Uterus (tissue), 2 donors: ENCODE data around the gene KLHDC10.

ENCODE experiments used
- POLR2A ChIP-seq, 2 donors: fragments of 450-650 bp; IDR thresholded peaks; one replicate each; pipeline ENCODE4 v1.6.1; 2016; ENCODE audit warnings: antibody characterized with exemption in 2 of 2, mild to moderate bottlenecking in 1 of 2, moderate library complexity in 1 of 2
- TF ChIP-seq, protein P1 (sequence below), 4 experiments: fragments of 200-600 bp in 2 of 4; fragments of 450-650 bp in 2 of 4; sonication (generic) in 2 of 4; IDR thresholded peaks; one replicate each; pipeline ENCODE4 v1.5.1; 2016 to 2019; ENCODE audit warnings: antibody characterized with exemption in 4 of 4, mild to moderate bottlenecking in 2 of 4, moderate library complexity in 1 of 4

DNA sequence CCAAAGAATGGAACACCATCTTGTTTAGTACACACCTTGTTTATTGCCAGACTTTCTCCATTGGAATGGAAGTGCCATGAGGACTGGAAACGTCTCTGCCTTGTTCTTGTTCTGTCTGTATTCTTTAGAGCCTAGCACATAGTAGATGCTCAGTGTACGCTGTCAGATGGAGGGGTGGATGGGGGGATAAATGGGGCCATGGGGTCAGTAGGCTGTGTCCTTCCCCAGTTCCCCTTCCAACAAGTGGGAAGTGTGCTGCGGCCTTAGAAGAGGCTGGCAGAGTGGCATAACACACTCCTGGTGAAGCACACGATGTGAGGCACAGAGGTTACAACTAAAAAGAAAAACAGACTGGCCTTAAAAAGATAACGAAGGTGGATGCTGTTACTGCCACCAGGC lies 73.0 kb downstream of the KLHDC10 start:
- no peak for TF ChIP-seq POLR2A (IDR thresholded peaks at IDR 0.05)
- TF ChIP-seq, protein P1, sequence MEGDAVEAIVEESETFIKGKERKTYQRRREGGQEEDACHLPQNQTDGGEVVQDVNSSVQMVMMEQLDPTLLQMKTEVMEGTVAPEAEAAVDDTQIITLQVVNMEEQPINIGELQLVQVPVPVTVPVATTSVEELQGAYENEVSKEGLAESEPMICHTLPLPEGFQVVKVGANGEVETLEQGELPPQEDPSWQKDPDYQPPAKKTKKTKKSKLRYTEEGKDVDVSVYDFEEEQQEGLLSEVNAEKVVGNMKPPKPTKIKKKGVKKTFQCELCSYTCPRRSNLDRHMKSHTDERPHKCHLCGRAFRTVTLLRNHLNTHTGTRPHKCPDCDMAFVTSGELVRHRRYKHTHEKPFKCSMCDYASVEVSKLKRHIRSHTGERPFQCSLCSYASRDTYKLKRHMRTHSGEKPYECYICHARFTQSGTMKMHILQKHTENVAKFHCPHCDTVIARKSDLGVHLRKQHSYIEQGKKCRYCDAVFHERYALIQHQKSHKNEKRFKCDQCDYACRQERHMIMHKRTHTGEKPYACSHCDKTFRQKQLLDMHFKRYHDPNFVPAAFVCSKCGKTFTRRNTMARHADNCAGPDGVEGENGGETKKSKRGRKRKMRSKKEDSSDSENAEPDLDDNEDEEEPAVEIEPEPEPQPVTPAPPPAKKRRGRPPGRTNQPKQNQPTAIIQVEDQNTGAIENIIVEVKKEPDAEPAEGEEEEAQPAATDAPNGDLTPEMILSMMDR (IDR thresholded peaks at IDR 0.05), result no peak
